ENCODE measurements around the gene ATP6V0D1. TPM values are rescaled to one million over a fixed set of nuclear protein-coding genes. Genes with fewer than 3 reads are reported as not detected.
A peak's percentile ranks its signal among the peaks of the same experiment; 100 is the strongest.

ATP6V0D1 gene
- total and polyA plus RNA-seq, 2 of the 4 experiments (the other 2 are of a cell fraction) = 112 to 124 TPM

DNA sequence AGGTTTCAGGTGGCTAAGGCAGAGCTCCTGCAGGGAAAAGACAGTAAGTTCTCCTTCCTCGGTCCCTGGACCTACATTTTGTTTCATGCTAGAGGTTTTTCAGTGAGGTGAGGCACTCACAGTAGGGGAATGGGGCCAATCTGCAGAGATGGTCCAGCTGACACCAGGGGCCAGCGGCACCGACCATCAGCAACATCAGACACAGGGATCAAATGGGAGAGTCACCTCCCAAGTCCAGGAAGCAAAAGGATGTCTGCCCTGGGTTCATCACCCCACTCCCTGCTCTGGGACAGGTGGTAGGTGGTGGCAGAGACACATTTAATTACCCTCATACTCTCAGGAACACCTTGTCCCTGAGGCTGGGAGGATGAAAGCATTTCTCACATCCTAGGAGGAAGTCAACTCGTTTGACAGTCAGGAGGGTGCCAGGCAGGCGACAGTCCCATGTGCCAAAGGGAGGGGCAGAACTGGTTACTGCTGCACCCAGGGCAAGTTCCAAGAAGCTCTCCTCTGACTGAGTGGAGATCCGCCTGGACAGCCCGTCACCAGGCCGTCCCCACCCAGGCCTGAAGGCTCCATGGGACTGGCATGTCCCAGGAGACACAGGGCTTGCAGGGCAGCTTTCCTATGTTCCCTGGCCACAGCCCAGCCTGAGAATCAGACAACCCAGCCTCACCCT is 19.2 kb downstream of the ATP6V0D1 start:
- no peak overlapping the region for H2BK5ac ChIP-seq (ENCODE audit: low read depth, low read length, poor library complexity, severe bottlenecking)
- no peak overlapping the region for H2BK120ac ChIP-seq (ENCODE audit: low read depth, low read length)
- H4K8ac ChIP-seq (ENCODE audit: low read depth in 2 of 2, low read length in 2 of 2) = no peak overlapping the region
- no peak overlapping the region for H3K23ac ChIP-seq (ENCODE audit: low read depth, low read length)
- peak overlapping the region; percentile 39 for H2AFZ ChIP-seq (replicated peaks; ENCODE audit: low read length, poor library complexity)
- no peak overlapping the region for H3K4me3 ChIP-seq (ENCODE audit: insufficient read depth, low read depth, low read length)
- peaks cover 16% of the 10 kb centered on the region for H3K9me1 ChIP-seq (ENCODE audit: insufficient read depth, low read length)
- in situ Hi-C loops (cut with MboI; ENCODE audit: low sequenced_read_pairs) = no loop called here
- H3K79me1 ChIP-seq (ENCODE audit: low read depth in 1 of 2, low read length in 2 of 2) = peaks cover 23 to 97% of the 10 kb centered on the region in 2 experiments
- no peak overlapping the region for H3K4me2 ChIP-seq (ENCODE audit: low read depth, low read length)
- intact Hi-C loops (cut with micrococcal nuclease) = no loop called here
- H2AK9ac ChIP-seq (replicated peaks; ENCODE audit: low read depth, low read length, poor library complexity) = peak overlapping the region; percentile 5
- WGBS, 2 experiments (ENCODE audit: extremely low coverage in 2 of 2, insufficient read length in 1 of 2) = 77% methylated on average over 5 of the region's 8 CpGs; no CpG with 5 or more reads in 1 of the 2 experiments
- H3K14ac ChIP-seq (replicated peaks; ENCODE audit: low read depth, low read length) = no peak overlapping the region
- no peak overlapping the region for H2BK15ac ChIP-seq (ENCODE audit: low read depth, low read length)
- no peak overlapping the region for H3K18ac ChIP-seq (ENCODE audit: low read depth, low read length)
- no peaks in the 10 kb centered on the region for H3K27me3 ChIP-seq (ENCODE audit: control insufficient read depth, insufficient read depth, low read length)
- ATAC-seq (ENCODE audit: low read depth) (no peak), DNase-seq (no peak)
- peaks cover 6% of the 10 kb centered on the region for H3K36me3 ChIP-seq (ENCODE audit: control insufficient read depth, insufficient read depth, low read length)
- H2BK20ac ChIP-seq (ENCODE audit: low read depth, low read length) = no peak overlapping the region
- H2AK5ac ChIP-seq (ENCODE audit: low read depth, low read length) = no peak overlapping the region
- H3K9me3 ChIP-seq (ENCODE audit: control insufficient read depth, insufficient read depth, low read length) = no peaks in the 10 kb centered on the region
- dilution Hi-C loops (cut with HindIII; ENCODE audit: low sequenced_read_pairs, unreplicated experiment) = no loop called here
- no peak overlapping the region for H4K91ac ChIP-seq (ENCODE audit: insufficient read depth, low read depth, low read length)
- peaks cover 99% of the 10 kb centered on the region for H4K20me1 ChIP-seq (ENCODE audit: insufficient read depth, low read length)
- ChIA-PET CTCF (interaction anchor here (1.2 kb wide), 1 partner anchor 14 kb away, joined by 3 read pairs; no protein-coding TSS in a partner anchor), POLR2A (ENCODE audit: unreplicated experiment) (interaction anchor here (1.1 kb wide), 1 partner anchor 217 kb away, joined by 3 read pairs; no protein-coding TSS in a partner anchor)
- TF ChIP-seq CHD1 (IDR thresholded peaks at IDR 0.05; ENCODE audit: low read depth, low read length) (no peak), MXI1 (IDR thresholded peaks at IDR 0.05; ENCODE audit: borderline replicate concordance, low read depth, low read length) (no peak), ELK1 (IDR thresholded peaks at IDR 0.05; ENCODE audit: borderline replicate concordance, low read depth, low read length) (no peak), BHLHE40 (IDR thresholded peaks at IDR 0.05; ENCODE audit: low read depth, low read length) (no peak), CEBPB (IDR thresholded peaks at IDR 0.05; ENCODE audit: low read depth, low read length) (no peak), POLR2A (IDR thresholded peaks at IDR 0.05; ENCODE audit: low read depth, low read length) (no peak), CTCF (conservative IDR thresholded peaks at IDR 0.05; ENCODE audit: low read depth, low read length) (no peak), NFE2L2 (IDR thresholded peaks at IDR 0.05; ENCODE audit: low read depth, low read length) (no peak), RFX5 (IDR thresholded peaks at IDR 0.05; ENCODE audit: low read depth, low read length) (no peak), SMC3 (IDR thresholded peaks at IDR 0.05; ENCODE audit: low read depth, low read length) (no peak), MAZ (IDR thresholded peaks at IDR 0.05; ENCODE audit: borderline replicate concordance, low read depth, low read length) (no peak), FOS (IDR thresholded peaks at IDR 0.05; ENCODE audit: low read depth, low read length) (no peak), RCOR1 (IDR thresholded peaks at IDR 0.05; ENCODE audit: insufficient replicate concordance, low read length) (no peak), MAFK (IDR thresholded peaks at IDR 0.05; ENCODE audit: low read depth, low read length) (no peak), RAD21 (IDR thresholded peaks at IDR 0.05; ENCODE audit: low read length) (no peak)
- TF ChIP-seq, protein P1, sequence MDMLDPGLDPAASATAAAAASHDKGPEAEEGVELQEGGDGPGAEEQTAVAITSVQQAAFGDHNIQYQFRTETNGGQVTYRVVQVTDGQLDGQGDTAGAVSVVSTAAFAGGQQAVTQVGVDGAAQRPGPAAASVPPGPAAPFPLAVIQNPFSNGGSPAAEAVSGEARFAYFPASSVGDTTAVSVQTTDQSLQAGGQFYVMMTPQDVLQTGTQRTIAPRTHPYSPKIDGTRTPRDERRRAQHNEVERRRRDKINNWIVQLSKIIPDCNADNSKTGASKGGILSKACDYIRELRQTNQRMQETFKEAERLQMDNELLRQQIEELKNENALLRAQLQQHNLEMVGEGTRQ (IDR thresholded peaks at IDR 0.05; ENCODE audit: low read depth, low read length) = no peak
- H3K4ac ChIP-seq (ENCODE audit: low read depth, low read length) = no peak overlapping the region
- H3K27ac ChIP-seq (ENCODE audit: insufficient read depth, low read length) = no peak overlapping the region
- no peak overlapping the region for H3K56ac ChIP-seq (ENCODE audit: extremely low read depth, insufficient read depth, low read length)
- no peak overlapping the region for H4K5ac ChIP-seq (ENCODE audit: low read depth, low read length)
- peaks cover 27% of the 10 kb centered on the region for H3K4me1 ChIP-seq (ENCODE audit: control insufficient read depth, insufficient read depth, low read length)
- H3K9ac ChIP-seq (ENCODE audit: low read depth, low read length) = no peak overlapping the region
- BruUV-seq (replicated peaks) = no TSS peak
